ENCODE results near the gene OSBPL6.

OSBPL6 gene

DNA sequence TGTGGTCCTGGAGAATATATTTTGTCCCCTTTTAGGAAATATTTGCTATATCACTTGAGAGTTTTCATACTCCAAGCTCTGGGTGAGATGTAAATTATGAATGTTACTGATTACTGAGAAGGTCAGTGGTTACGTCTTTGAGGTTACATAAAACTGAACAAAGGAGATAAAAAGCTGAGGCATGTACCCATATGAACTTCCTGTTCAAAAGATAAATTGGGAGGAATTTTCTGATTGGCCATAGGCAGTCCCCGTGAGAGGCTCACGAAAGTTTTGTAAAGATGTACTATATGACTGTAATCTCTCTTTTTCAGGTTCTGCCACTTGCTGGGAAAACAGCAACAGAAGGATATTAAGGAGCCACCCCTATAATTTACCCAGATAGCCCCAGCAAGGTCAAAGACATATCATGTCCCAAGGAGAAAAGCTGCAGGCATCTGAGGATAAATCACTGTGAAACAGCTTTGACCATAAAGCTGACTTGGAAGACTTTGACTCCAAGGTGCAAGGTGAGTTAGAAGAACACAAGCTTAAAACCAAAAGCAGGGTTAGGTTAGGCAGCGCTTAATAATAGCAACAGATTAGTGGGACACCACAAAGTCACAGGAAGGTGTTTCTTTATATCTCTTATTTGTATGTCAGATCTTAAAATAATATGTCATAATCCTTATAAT, 90.4 kb downstream of the OSBPL6 start:
- in situ Hi-C loops (cut with HindIII; ENCODE audit: low sequenced_read_pairs) = no loop called here
- TF ChIP-seq, protein P1, sequence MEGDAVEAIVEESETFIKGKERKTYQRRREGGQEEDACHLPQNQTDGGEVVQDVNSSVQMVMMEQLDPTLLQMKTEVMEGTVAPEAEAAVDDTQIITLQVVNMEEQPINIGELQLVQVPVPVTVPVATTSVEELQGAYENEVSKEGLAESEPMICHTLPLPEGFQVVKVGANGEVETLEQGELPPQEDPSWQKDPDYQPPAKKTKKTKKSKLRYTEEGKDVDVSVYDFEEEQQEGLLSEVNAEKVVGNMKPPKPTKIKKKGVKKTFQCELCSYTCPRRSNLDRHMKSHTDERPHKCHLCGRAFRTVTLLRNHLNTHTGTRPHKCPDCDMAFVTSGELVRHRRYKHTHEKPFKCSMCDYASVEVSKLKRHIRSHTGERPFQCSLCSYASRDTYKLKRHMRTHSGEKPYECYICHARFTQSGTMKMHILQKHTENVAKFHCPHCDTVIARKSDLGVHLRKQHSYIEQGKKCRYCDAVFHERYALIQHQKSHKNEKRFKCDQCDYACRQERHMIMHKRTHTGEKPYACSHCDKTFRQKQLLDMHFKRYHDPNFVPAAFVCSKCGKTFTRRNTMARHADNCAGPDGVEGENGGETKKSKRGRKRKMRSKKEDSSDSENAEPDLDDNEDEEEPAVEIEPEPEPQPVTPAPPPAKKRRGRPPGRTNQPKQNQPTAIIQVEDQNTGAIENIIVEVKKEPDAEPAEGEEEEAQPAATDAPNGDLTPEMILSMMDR (IDR thresholded peaks at IDR 0.05; ENCODE audit: low read depth, low read length) = no peak
- H3K4me3 ChIP-seq (ENCODE audit: low read depth, low read length) = no peak overlapping the region
- DNase-seq (ENCODE audit: low read depth, low spot score) = no peak

DNA sequence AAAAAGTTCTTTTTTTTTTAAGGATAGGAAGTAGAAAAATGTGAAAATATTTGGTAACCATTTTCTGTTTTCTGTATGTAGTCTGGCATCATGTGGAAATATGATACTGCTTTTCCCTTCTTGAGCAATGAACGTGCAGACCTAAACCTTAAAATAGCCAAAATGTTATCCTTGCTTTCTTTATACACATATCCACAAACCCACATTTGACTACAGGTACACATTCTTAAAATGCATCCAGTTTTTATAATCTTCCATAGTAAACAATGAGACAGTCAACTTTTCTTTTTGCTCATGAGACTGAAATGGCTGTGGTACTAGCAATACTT, 90.9 kb downstream of the OSBPL6 start:
- TF ChIP-seq, protein P1 (IDR thresholded peaks at IDR 0.05; ENCODE audit: low read depth, low read length) = no peak
- no peak for DNase-seq (ENCODE audit: low read depth, low spot score)
- in situ Hi-C loops (cut with HindIII; ENCODE audit: low sequenced_read_pairs) = no loop called here
- no peak overlapping the region for H3K4me3 ChIP-seq (ENCODE audit: low read depth, low read length)

DNA sequence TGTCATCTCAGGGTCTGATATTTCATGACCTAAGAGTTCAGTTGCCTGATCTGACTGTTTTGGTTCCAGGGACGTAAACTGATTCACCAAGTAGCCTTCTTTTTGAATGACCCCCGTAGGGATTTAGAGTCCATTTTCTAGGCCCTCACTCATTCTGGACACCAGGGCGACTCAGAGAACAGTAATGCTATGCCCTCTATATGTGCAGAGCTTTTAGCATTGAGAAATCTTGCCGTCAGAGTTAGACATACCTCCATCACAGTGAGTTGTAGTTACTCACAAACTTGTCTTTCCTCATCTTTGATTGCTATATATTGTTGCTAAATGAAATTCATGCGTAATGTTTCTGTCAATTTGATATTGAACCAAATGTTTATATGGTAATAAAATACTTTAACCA, 92.3 kb downstream of the OSBPL6 start:
- no peak overlapping the region for H3K4me3 ChIP-seq (ENCODE audit: low read depth, low read length)
- no peak for DNase-seq (ENCODE audit: low read depth, low spot score)
- TF ChIP-seq, protein P1 (IDR thresholded peaks at IDR 0.05; ENCODE audit: low read depth, low read length) = no peak
- in situ Hi-C loops (cut with HindIII; ENCODE audit: low sequenced_read_pairs) = no loop called here

DNA sequence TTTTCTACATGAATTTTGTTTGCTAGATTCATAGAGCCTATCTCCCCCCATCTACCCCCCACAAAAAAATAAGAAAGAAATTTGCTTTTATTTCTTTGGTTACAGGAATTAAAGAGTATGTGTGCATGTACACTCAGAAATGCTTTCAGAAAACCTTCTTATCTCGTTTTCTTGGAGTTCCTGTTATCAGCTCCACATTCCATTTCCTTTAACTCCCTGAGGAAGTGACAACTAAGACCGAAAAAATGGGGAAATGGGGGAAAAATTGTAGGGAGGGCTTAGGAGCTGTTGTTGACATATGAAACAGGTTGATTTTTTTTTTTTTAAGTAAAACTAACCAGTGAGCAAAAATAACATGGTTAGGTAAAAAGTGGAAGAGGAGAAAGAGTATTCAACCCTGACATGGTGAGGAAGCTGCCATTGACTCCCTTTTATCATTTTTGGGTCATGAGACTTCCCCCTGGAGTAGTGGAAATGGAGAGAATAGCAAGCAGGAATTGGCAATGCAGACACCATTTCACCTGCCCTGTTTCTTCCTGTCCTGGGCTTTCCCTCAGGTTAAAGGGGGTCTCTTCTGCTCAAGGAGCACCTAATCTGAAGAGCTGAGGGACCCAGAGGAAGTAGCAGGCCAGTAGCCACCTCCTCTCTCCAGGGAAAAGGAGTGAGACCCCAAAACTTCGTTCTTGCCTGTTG, 93.5 kb downstream of the OSBPL6 start:
- TF ChIP-seq, protein P1 (IDR thresholded peaks at IDR 0.05; ENCODE audit: low read depth, low read length) = no peak
- no peak overlapping the region for H3K4me3 ChIP-seq (ENCODE audit: low read depth, low read length)
- no peak for DNase-seq (ENCODE audit: low read depth, low spot score)
- in situ Hi-C loops (cut with HindIII; ENCODE audit: low sequenced_read_pairs) = no loop called here

DNA sequence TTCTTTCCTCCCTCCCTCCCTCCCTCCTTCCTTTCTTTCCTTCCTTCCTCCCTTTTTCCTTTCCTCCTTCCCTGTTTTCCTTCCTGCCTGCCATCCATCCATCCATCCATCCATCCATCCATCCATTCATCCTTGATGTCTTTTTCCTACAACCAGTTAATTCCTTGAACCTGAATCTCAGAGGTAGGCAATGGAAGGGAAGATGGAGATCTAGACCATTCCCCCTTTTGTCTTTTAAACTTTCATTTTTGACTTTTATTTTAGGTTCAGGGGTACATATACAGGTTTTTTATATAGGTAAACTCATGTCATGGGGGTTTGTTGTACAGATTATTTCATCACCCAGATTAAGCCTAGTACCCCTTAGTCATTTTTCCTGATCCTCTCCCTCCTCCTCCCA, 97.4 kb downstream of the OSBPL6 start:
- in situ Hi-C loops (cut with HindIII; ENCODE audit: low sequenced_read_pairs) = no loop called here

DNA sequence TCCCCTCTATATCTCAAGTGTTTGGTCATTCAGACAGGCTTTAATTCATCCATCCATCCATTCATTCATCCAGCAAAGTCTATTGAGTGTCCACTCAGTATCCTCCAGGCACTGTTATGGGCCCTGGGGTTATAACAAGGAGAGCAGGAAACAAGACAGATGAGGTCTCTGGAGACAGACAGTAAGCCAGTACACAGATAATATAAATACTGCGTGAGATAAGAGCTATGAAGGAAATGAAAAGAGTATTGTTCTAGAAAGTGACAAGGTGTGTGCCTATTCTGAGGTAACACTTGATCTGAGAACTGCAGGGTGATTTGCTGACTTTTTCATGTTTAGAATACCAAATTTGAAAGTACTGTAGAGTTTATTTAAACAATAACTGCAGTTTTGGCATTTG, 98.3 kb downstream of the OSBPL6 start:
- DNase-seq (ENCODE audit: low read depth, low spot score) = no peak
- H3K4me3 ChIP-seq (ENCODE audit: low read depth, low read length) = no peak overlapping the region
- TF ChIP-seq, protein P1 (IDR thresholded peaks at IDR 0.05; ENCODE audit: low read depth, low read length) = no peak
- in situ Hi-C loops (cut with HindIII; ENCODE audit: low sequenced_read_pairs) = no loop called here

More for the DNA sequence above, 97.4 kb downstream of the OSBPL6 start:
- H3K4me3 ChIP-seq (ENCODE audit: low read depth, low read length) = no peak overlapping the region
- no peak for DNase-seq (ENCODE audit: low read depth, low spot score)
- TF ChIP-seq, protein P1 (IDR thresholded peaks at IDR 0.05; ENCODE audit: low read depth, low read length) = no peak
